H1 (cell line): Measurements from ENCODE around the gene LPO. TPM values are rescaled to one million over a fixed set of nuclear protein-coding genes. Genes with fewer than 3 reads are reported as not detected.

Experiments used
- CTCF ChIA-PET: fragments of 300-600 bp; sonication (Branson Sonifier 250); formaldehyde crosslinking; loops from one replicate; lab custom pipeline; 2021; ENCODE audit not compliant: partially characterized antibody; lab: Charles Lee
- POLR2A ChIA-PET: fragments of 300-600 bp; sonication (Branson Sonifier 250); formaldehyde crosslinking; loops from one replicate; lab custom pipeline; 2021; ENCODE audit warnings: inconsistent platforms; ENCODE audit not compliant: partially characterized antibody; lab: Charles Lee
- DNase-seq, 2 experiments: peaks; one replicate each; pipeline versions ENCODE4 v3.0.0 to v3.0.0-alpha.2; 2010 to 2022; ENCODE audit warnings: low spot score in 2 of 2, low read depth in 1 of 2, mixed read lengths in 1 of 2
- FAIRE-seq: peaks from 2 replicates; lab custom pipeline; 2011; peaks lifted over from hg19 to GRCh38; lab: Jason Lieb, UNC
- H2AFZ ChIP-seq: 2 replicates; pipeline ENCODE4 v1.8.1; 2012; ENCODE audit warnings: low read length, inconsistent platforms
- H2AK5ac ChIP-seq: 2 replicates; pipeline ENCODE4 v1.6.1; 2013; ENCODE audit warnings: low read depth, low read length
- H2BK120ac ChIP-seq: replicated peaks from 2 replicates; pipeline ENCODE3; 2013; ENCODE audit warnings: low read depth, low read length, inconsistent platforms
- H2BK12ac ChIP-seq: 2 replicates; pipeline ENCODE4 v1.6.1; 2013; ENCODE audit warnings: low read depth, low read length
- H2BK15ac ChIP-seq: 2 replicates; pipeline ENCODE4 v1.6.1; 2013; ENCODE audit warnings: low read length
- H2BK20ac ChIP-seq: 2 replicates; pipeline ENCODE4 v1.6.1; 2013; ENCODE audit warnings: low read length
- H2BK5ac ChIP-seq: 2 replicates; pipeline ENCODE4 v1.6.1; 2013; ENCODE audit warnings: low read depth, low read length
- H3K14ac ChIP-seq: 2 replicates; pipeline ENCODE4 v1.6.1; 2013; ENCODE audit warnings: inconsistent platforms; ENCODE audit not compliant: insufficient read length
- H3K18ac ChIP-seq: 2 replicates; pipeline ENCODE4 v1.6.1; 2013; ENCODE audit warnings: low read length; ENCODE audit errors: extremely low read depth
- H3K23ac ChIP-seq: 2 replicates; pipeline ENCODE4 v1.6.1; 2013; ENCODE audit warnings: inconsistent platforms; ENCODE audit not compliant: insufficient read length
- H3K23me2 ChIP-seq: 2 replicates; pipeline ENCODE4 v1.6.1; 2013; ENCODE audit warnings: low read depth, low read length
- H3K27ac ChIP-seq: 2 replicates; pipeline ENCODE4 v1.6.1; 2011; ENCODE audit warnings: low read depth, low read length, inconsistent platforms
- H3K27me3 ChIP-seq, 4 experiments: replicated peaks in 1 of 4; 1 replicate in 1 of 4; 2 replicates in 3 of 4; pipeline versions ENCODE4 v1.6.1 to v1.8.1; 2011 to 2013; ENCODE audit warnings: low read length in 3 of 4, mild to moderate bottlenecking in 3 of 4, inconsistent platforms in 2 of 4, mixed read lengths in 2 of 4, moderate library complexity in 1 of 4; ENCODE audit not compliant: control insufficient read depth in 3 of 4, insufficient read depth in 3 of 4; ENCODE audit errors: extremely low read depth in 1 of 4
- H3K36me3 ChIP-seq, 4 experiments: 2 replicates each; pipeline versions ENCODE4 v1.6.1 to v1.8.1; 2011 to 2013; ENCODE audit warnings: mild to moderate bottlenecking in 4 of 4, low read length in 3 of 4, moderate library complexity in 2 of 4, control low read depth in 1 of 4, inconsistent platforms in 1 of 4; ENCODE audit not compliant: insufficient read depth in 4 of 4, control insufficient read depth in 2 of 4
- H3K4ac ChIP-seq: replicated peaks from 2 replicates; pipeline ENCODE3; 2013; ENCODE audit warnings: low read length, low read depth, mixed read lengths, inconsistent platforms; ENCODE audit not compliant: insufficient read length
- H3K4me1 ChIP-seq, 4 experiments: replicated peaks in 1 of 4; 1 replicate in 1 of 4; 2 replicates in 3 of 4; pipeline versions ENCODE4 v1.6.1 to v1.8.1; 2011 to 2013; ENCODE audit warnings: low read length in 3 of 4, inconsistent platforms in 2 of 4, mixed read lengths in 1 of 4; ENCODE audit not compliant: insufficient read depth in 4 of 4, control insufficient read depth in 3 of 4
- H3K4me2 ChIP-seq, 2 experiments: 2 replicates each; pipeline versions ENCODE4 v1.6.1 to v1.8.1; 2011 to 2013; ENCODE audit warnings: low read depth in 2 of 2, low read length in 2 of 2, control low read depth in 1 of 2, inconsistent platforms in 1 of 2, mild to moderate bottlenecking in 1 of 2; ENCODE audit not compliant: insufficient read depth in 1 of 2
- H3K4me3 ChIP-seq, 4 experiments: fragments of 200-600, 300-600 bp in 1 of 4; sonication (generic), shearing (Covaris generic), sonication (Bioruptor Twin) in 1 of 4; 2 replicates each; pipeline versions ENCODE4 v1.5.1 to v1.8.1; 2011 to 2016; ENCODE audit warnings: low read length in 4 of 4, low read depth in 3 of 4, control low read depth in 2 of 4, inconsistent platforms in 2 of 4, mild to moderate bottlenecking in 2 of 4, mixed read lengths in 1 of 4, moderate library complexity in 1 of 4; ENCODE audit not compliant: insufficient read depth in 2 of 4; ENCODE audit errors: extremely low read depth in 1 of 4
- H3K56ac ChIP-seq: replicated peaks from 2 replicates; pipeline ENCODE3; 2013; ENCODE audit warnings: low read depth, mild to moderate bottlenecking, mixed read lengths, low read length, inconsistent platforms; ENCODE audit not compliant: insufficient read length
- H3K79me1 ChIP-seq: 2 replicates; pipeline ENCODE4 v1.6.1; 2013; ENCODE audit warnings: low read depth, low read length, control low read depth
- H3K79me2 ChIP-seq, 2 experiments: 2 replicates each; pipeline versions ENCODE4 v1.6.1 to v1.8.1; 2012 to 2013; ENCODE audit warnings: low read length in 2 of 2, mild to moderate bottlenecking in 2 of 2, inconsistent platforms in 1 of 2; ENCODE audit not compliant: insufficient read depth in 2 of 2, control insufficient read depth in 1 of 2
- H3K9ac ChIP-seq, 4 experiments: replicated peaks in 1 of 4; 1 replicate in 1 of 4; 2 replicates in 3 of 4; pipeline versions ENCODE4 v1.6.1 to v1.8.1; 2011 to 2013; ENCODE audit warnings: low read depth in 3 of 4, low read length in 3 of 4, control low read depth in 2 of 4, mild to moderate bottlenecking in 2 of 4, moderate library complexity in 2 of 4, inconsistent platforms in 1 of 4; ENCODE audit errors: extremely low read depth in 1 of 4
- H3K9me3 ChIP-seq, 2 experiments: 2 replicates each; pipeline versions ENCODE4 v1.6.1 to v1.8.1; 2012 to 2013; ENCODE audit warnings: mild to moderate bottlenecking in 2 of 2, moderate library complexity in 2 of 2, control low read depth in 1 of 2, inconsistent platforms in 1 of 2, low read depth in 1 of 2, low read length in 1 of 2, mixed read lengths in 1 of 2; ENCODE audit not compliant: insufficient read depth in 2 of 2
- H4K20me1 ChIP-seq, 2 experiments: replicated peaks in 1 of 2; 2 replicates each; pipeline versions ENCODE3 to v1.8.1; 2011 to 2013; ENCODE audit warnings: inconsistent platforms in 2 of 2, low read length in 2 of 2, mild to moderate bottlenecking in 1 of 2; ENCODE audit not compliant: insufficient read depth in 2 of 2, control insufficient read depth in 1 of 2
- H4K5ac ChIP-seq: 2 replicates; pipeline ENCODE4 v1.6.1; 2013; ENCODE audit warnings: low read length, low read depth, mixed read lengths, inconsistent platforms; ENCODE audit not compliant: insufficient read length
- H4K8ac ChIP-seq: 2 replicates; pipeline ENCODE4 v1.8.0; 2013; ENCODE audit warnings: mild to moderate bottlenecking, moderate library complexity, low read length, inconsistent platforms; ENCODE audit not compliant: insufficient read depth; ENCODE audit errors: extremely low read depth
- H4K91ac ChIP-seq: replicated peaks from 2 replicates; pipeline ENCODE3; 2013; ENCODE audit warnings: low read length, mixed read lengths, inconsistent platforms; ENCODE audit not compliant: insufficient read length
- ASH2L ChIP-seq: fragments of 200-600, 300-600 bp; sonication (generic); IDR thresholded peaks from one replicate; pipeline ENCODE4 v1.7.1; 2017; ENCODE audit warnings: low read length
- CEBPB ChIP-seq: IDR thresholded peaks from 2 replicates; pipeline ENCODE4 v1.6.1; 2012; ENCODE audit warnings: low read depth, low read length
- CREB1 ChIP-seq: IDR thresholded peaks from 2 replicates; pipeline ENCODE4 v1.6.1; 2012; ENCODE audit warnings: inconsistent platforms
- CTCF ChIP-seq, 3 experiments: IDR thresholded peaks; 1 replicate in 2 of 3; 2 replicates in 1 of 3; pipeline versions ENCODE4 v1.5.1 to v1.6.1; 2011; ENCODE audit warnings: low read length in 3 of 3, mild to moderate bottlenecking in 3 of 3, inconsistent platforms in 2 of 3, low read depth in 1 of 3, moderate library complexity in 1 of 3; ENCODE audit not compliant: insufficient read depth in 1 of 3; ENCODE audit errors: control extremely low read depth in 1 of 3
- FOSL1 ChIP-seq: IDR thresholded peaks from 2 replicates; pipeline ENCODE4 v1.6.1; 2011; ENCODE audit warnings: mild to moderate bottlenecking, low read depth, low read length, moderate library complexity; ENCODE audit not compliant: insufficient read depth
- JUN ChIP-seq: IDR thresholded peaks from 2 replicates; pipeline ENCODE4 v1.6.1; 2011; ENCODE audit warnings: low read depth, mild to moderate bottlenecking, improper control_type of control experiment, low read length
- NANOG ChIP-seq: IDR thresholded peaks from 2 replicates; pipeline ENCODE4 v1.6.1; 2011; ENCODE audit warnings: low read length, low read depth, mild to moderate bottlenecking, inconsistent platforms; ENCODE audit not compliant: insufficient read depth, poor library complexity, severe bottlenecking
- POU5F1 ChIP-seq: IDR thresholded peaks from 2 replicates; pipeline ENCODE4 v1.6.1; 2011; ENCODE audit warnings: low read depth, mild to moderate bottlenecking, low read length, moderate library complexity
- WGBS, 2 experiments: shearing (Covaris generic) in 1 of 2; methylation state at CpG; one replicate each; pipeline versions ENCODE4 v1.1.6 to v1.1.7; 2013 to 2015; ENCODE audit warnings: low lambda C conversion rate in 2 of 2, mixed read lengths in 2 of 2, inconsistent platforms in 1 of 2, low coverage in 1 of 2, missing lambda C conversion rate in 1 of 2; ENCODE audit not compliant: insufficient replicate concordance in 2 of 2, insufficient coverage in 1 of 2, insufficient read length in 1 of 2; ENCODE audit errors: extremely low coverage in 1 of 2, missing lambda C conversion rate in 1 of 2; 5-methylcytosine and 5-hydroxymethylcytosine counted together
- polyA plus RNA-seq, 7 experiments: library from polyadenylated mRNA; depleted of rRNA in 3 of 7; stranded (reverse) in 5 of 7; unstranded in 2 of 7; fragments of >200 nt in 5 of 7; fragments of 200-250 nt in 2 of 7; gene quantifications; 1 replicate in 5 of 7; 2 replicates in 1 of 7; 4 replicates in 1 of 7; pipeline versions ENCODE4 v1.2.1 to v1.2.3, GENCODE V29; 2011 to 2013; ENCODE audit warnings: missing spikeins in 2 of 7, mixed read lengths in 2 of 7
- total RNA-seq: library from RNA; stranded (reverse); fragmentation: NEBNext Ultra II Directional; extraction: Animal tissue kit (Norgen Biotek cat#: 25700); gene quantifications from 2 replicates; pipeline ENCODE4 v1.2.1, GENCODE V29; 2021

The LPO gene
- total and polyA plus RNA-seq, 2 of the 8 experiments (the other 6 are each of a cell fraction or from before 2014, with no cell fraction given): 0.38 to 0.52 TPM

GRCh38 chr17:58309918-58310259 is 71.5 kb downstream of the LPO start:
- Histone ChIP-seq H2AFZ (no peak overlapping the region), H3K23me2 (no peaks in the 10 kb centered on the region), H3K4ac (no peak overlapping the region), H3K14ac (no peak overlapping the region), H3K4me3 (no peak overlapping the region), H3K9ac (no peak overlapping the region), H2BK120ac (no peak overlapping the region), H3K23ac (no peak overlapping the region), H2BK20ac (no peak overlapping the region), H3K27ac (no peak overlapping the region), H4K20me1 (no peaks in the 10 kb centered on the region), H4K5ac (no peak overlapping the region), H3K27me3 (no peaks in the 10 kb centered on the region), H2BK12ac (0 out of 2 replicates have a peak overlapping the region, but pooled peaks have one; percentile 50), H2AK5ac (no peak overlapping the region), H4K8ac (no peak overlapping the region), H3K79me2 (no peaks in the 10 kb centered on the region), H3K9me3 (no peaks in the 10 kb centered on the region), H3K36me3 (no peaks in the 10 kb centered on the region), H3K79me1 (no peaks in the 10 kb centered on the region), H4K91ac (no peak overlapping the region), H3K56ac (no peak overlapping the region), H3K4me1 (peaks cover 0 to 11% (median 6%) of the 10 kb centered on the region in 4 experiments; a peak in 4 of 7 replicates), H2BK15ac (no peak overlapping the region), H3K18ac (no peak overlapping the region), H3K4me2 (no peak overlapping the region), H2BK5ac (no peak overlapping the region)
- POLR2A ChIA-PET: interaction anchor here (1.7 kb wide), 1 partner anchor 16 kb away, joined by 6 read pairs; no protein-coding TSS in a partner anchor
- DNase-seq: peak in 1 of 2 experiments; percentile 29
- FAIRE-seq: no peak
- 80% methylated on average over 5 of the region's 5 CpGs; no CpG with 5 or more reads in 1 of the 2 experiments for WGBS, 2 experiments
- CTCF ChIA-PET: interaction anchor here (0.7 to 21.9 kb wide), 10 partner anchors 9 to 211 kb away, joined by 3 to 384 read pairs (median 7); partner anchors contain the start of gene RNF43
- TF ChIP-seq JUN (no peak), POU5F1 (no peak), FOSL1 (no peak), CREB1 (no peak), CEBPB (no peak), CTCF (IDR thresholded peaks at IDR 0.05; ENCODE audit: control extremely low read depth in 1 of 3, insufficient read depth in 1 of 3, low read depth in 1 of 3, low read length in 3 of 3) (no peak), ASH2L (no peak), NANOG (no peak)
